GM19372 (cell line): ENCODE results near the gene TXNRD2.
"Not testable (repeated sequence)": the region's sequence is repeated elsewhere in the genome, so short reads cannot be mapped to it uniquely, and the experiment has no call there.

Source experiments
- ATAC-seq: cut with Tn5 transposase; IDR thresholded peaks from one replicate; pipeline ENCODE4 v1.9.1; 2021; ENCODE audit warnings: mild to moderate bottlenecking, low read depth, moderate library complexity; ENCODE audit not compliant: unreplicated experiment

The TXNRD2 gene

GRCh38 chr22:19834599-19834998 lies 107.0 kb downstream of the TXNRD2 start:
- no peak for ATAC-seq

GRCh38 chr22:19833327-19833726 lies 108.3 kb downstream of the TXNRD2 start:
- not testable (repeated sequence) for ATAC-seq

- no peak for ATAC-seq
Observed at GRCh38 chr22:19832476-19833108, 109.0 kb downstream of the TXNRD2 start.

- not testable (repeated sequence) for ATAC-seq
Observed at GRCh38 chr22:19831979-19832378, 109.6 kb downstream of the TXNRD2 start.

GRCh38 chr22:19831016-19831415 lies 110.6 kb downstream of the TXNRD2 start:
- ATAC-seq = no peak

GRCh38 chr22:19828035-19828401 lies 113.6 kb downstream of the TXNRD2 start:
- ATAC-seq = no peak

GRCh38 chr22:19827341-19828034 lies 114.1 kb downstream of the TXNRD2 start:
- ATAC-seq = no peak

- no peak for ATAC-seq
Observed at GRCh38 chr22:19826619-19826950, 115.0 kb downstream of the TXNRD2 start.

GRCh38 chr22:19825904-19826618 lies 115.6 kb downstream of the TXNRD2 start:
- ATAC-seq = no peak
